HEK293 (cell line): Measurements from ENCODE around the gene MALRD1.

Experiments
- CTCF ChIA-PET: fragments of 350-600 bp; formaldehyde crosslinking; extraction: SDS; loops from one replicate; lab custom pipeline; 2021; ENCODE audit warnings: antibody characterized with exemption; lab: Yijun Ruan, JAX
- POLR2A ChIA-PET: fragments of 300-600 bp; formaldehyde crosslinking; extraction: SDS; loops from one replicate; lab custom pipeline; 2020; ENCODE audit warnings: antibody characterized with exemption, inconsistent platforms; lab: Yijun Ruan, JAX
- H3K27ac ChIP-seq: fragments of 200-500 bp; sonication (Bioruptor generic); 2 replicates; pipeline ENCODE4 v1.5.1; 2014; ENCODE audit warnings: low read depth, low read length, control low read depth, inconsistent platforms; ENCODE audit errors: extremely low read depth
- H3K36me3 ChIP-seq, 2 experiments: fragments of 200-500 bp in 1 of 2; sonication (Bioruptor generic) in 1 of 2; 1 replicate in 1 of 2; 2 replicates in 1 of 2; pipeline ENCODE4 v1.5.1; 2014 to 2017; ENCODE audit warnings: inconsistent platforms in 2 of 2, low read length in 2 of 2; ENCODE audit not compliant: control insufficient read depth in 2 of 2, insufficient read depth in 1 of 2
- H3K4me1 ChIP-seq: fragments of 200-500 bp; sonication (Bioruptor generic); 2 replicates; pipeline ENCODE4 v1.5.1; 2014; ENCODE audit warnings: mild to moderate bottlenecking, low read length, inconsistent platforms; ENCODE audit not compliant: control insufficient read depth, insufficient read depth
- H3K4me3 ChIP-seq: 2 replicates; pipeline ENCODE4 v1.5.1; 2011; ENCODE audit warnings: low read depth, mild to moderate bottlenecking, control low read depth, low read length, moderate library complexity
- H3K9me3 ChIP-seq: fragments of 200-500 bp; sonication (Bioruptor generic); 2 replicates; pipeline ENCODE4 v1.5.1; 2014; ENCODE audit warnings: low read depth, low read length, inconsistent platforms; ENCODE audit not compliant: control insufficient read depth, insufficient read depth
- GLI4 ChIP-seq: fragments of 450-650 bp; formaldehyde crosslinking; IDR thresholded peaks from 2 replicates; pipeline ENCODE4 v1.5.1; 2016; ENCODE audit warnings: missing biosample characterization, missing genetic modification characterization
- IKZF3 ChIP-seq: fragments of 450-650 bp; IDR thresholded peaks from 2 replicates; pipeline ENCODE4 v1.5.0; 2018; ENCODE audit warnings: missing biosample characterization, mild to moderate bottlenecking, missing genetic modification characterization, moderate library complexity
- ZBTB21 ChIP-seq: fragments of 450-650 bp; formaldehyde crosslinking; IDR thresholded peaks from 2 replicates; pipeline ENCODE4 v1.5.1; 2017; ENCODE audit warnings: missing biosample characterization, missing genetic modification characterization
- ZBTB48 ChIP-seq: fragments of 450-650 bp; formaldehyde crosslinking; IDR thresholded peaks from 2 replicates; pipeline ENCODE4 v1.5.1; 2016; ENCODE audit warnings: missing biosample characterization, missing genetic modification characterization
- ZEB2 ChIP-seq: fragments of 450-650 bp; formaldehyde crosslinking; IDR thresholded peaks from 2 replicates; pipeline ENCODE4 v1.5.1; 2016; ENCODE audit warnings: missing biosample characterization, missing genetic modification characterization
- ZNF112 ChIP-seq: fragments of 450-650 bp; formaldehyde crosslinking; IDR thresholded peaks from 2 replicates; pipeline ENCODE4 v1.5.0; 2017; ENCODE audit warnings: missing biosample characterization, missing genetic modification characterization
- ZNF133 ChIP-seq: fragments of 450-650 bp; formaldehyde crosslinking; IDR thresholded peaks from 2 replicates; pipeline ENCODE4 v1.5.1; 2016; ENCODE audit warnings: missing biosample characterization, missing genetic modification characterization
- ZNF174 ChIP-seq: fragments of 450-650 bp; formaldehyde crosslinking; IDR thresholded peaks from 2 replicates; pipeline ENCODE4 v1.5.0; 2017; ENCODE audit warnings: missing biosample characterization, mild to moderate bottlenecking, missing genetic modification characterization
- ZNF239 ChIP-seq: fragments of 450-650 bp; formaldehyde crosslinking; IDR thresholded peaks from 2 replicates; pipeline ENCODE4 v1.5.1; 2016; ENCODE audit warnings: missing biosample characterization, missing genetic modification characterization
- ZNF266 ChIP-seq: fragments of 450-650 bp; formaldehyde crosslinking; IDR thresholded peaks from 2 replicates; pipeline ENCODE4 v1.5.1; 2016; ENCODE audit warnings: missing biosample characterization, missing genetic modification characterization, low read depth
- ZNF350 ChIP-seq: fragments of 450-650 bp; formaldehyde crosslinking; IDR thresholded peaks from 2 replicates; pipeline ENCODE4 v1.5.0; 2017; ENCODE audit warnings: missing biosample characterization, mild to moderate bottlenecking, missing genetic modification characterization
- ZNF394 ChIP-seq: fragments of 450-650 bp; formaldehyde crosslinking; IDR thresholded peaks from 2 replicates; pipeline ENCODE4 v1.5.1; 2016; ENCODE audit warnings: missing biosample characterization, missing genetic modification characterization, mild to moderate bottlenecking, moderate library complexity, borderline replicate concordance
- ZNF404 ChIP-seq: fragments of 450-650 bp; formaldehyde crosslinking; IDR thresholded peaks from 2 replicates; pipeline ENCODE4 v1.5.1; 2017; ENCODE audit warnings: missing biosample characterization, missing genetic modification characterization
- ZNF416 ChIP-seq: fragments of 450-650 bp; formaldehyde crosslinking; IDR thresholded peaks from 2 replicates; pipeline ENCODE4 v1.5.1; 2016; ENCODE audit warnings: missing biosample characterization, missing genetic modification characterization
- ZNF473 ChIP-seq: fragments of 450-650 bp; formaldehyde crosslinking; IDR thresholded peaks from 2 replicates; pipeline ENCODE4 v1.5.1; 2017; ENCODE audit warnings: missing biosample characterization, missing genetic modification characterization
- ZNF529 ChIP-seq: fragments of 450-650 bp; formaldehyde crosslinking; IDR thresholded peaks from 2 replicates; pipeline ENCODE4 v1.5.1; 2017; ENCODE audit warnings: missing genetic modification characterization, missing biosample characterization; ENCODE audit not compliant: insufficient replicate concordance
- ZNF558 ChIP-seq: fragments of 450-650 bp; formaldehyde crosslinking; IDR thresholded peaks from 2 replicates; pipeline ENCODE4 v1.5.1; 2016; ENCODE audit warnings: missing biosample characterization, missing genetic modification characterization
- ZNF585B ChIP-seq: fragments of 450-650 bp; formaldehyde crosslinking; IDR thresholded peaks from 2 replicates; pipeline ENCODE4 v1.5.1; 2016; ENCODE audit warnings: missing biosample characterization, missing genetic modification characterization
- ZNF596 ChIP-seq: fragments of 450-650 bp; IDR thresholded peaks from 2 replicates; pipeline ENCODE4 v1.5.0; 2018; ENCODE audit warnings: missing biosample characterization, mild to moderate bottlenecking, missing genetic modification characterization, moderate library complexity
- ZNF610 ChIP-seq: fragments of 450-650 bp; formaldehyde crosslinking; IDR thresholded peaks from 2 replicates; pipeline ENCODE4 v1.5.1; 2016; ENCODE audit warnings: missing biosample characterization, missing genetic modification characterization, borderline replicate concordance
- ZNF629 ChIP-seq: fragments of 450-650 bp; formaldehyde crosslinking; IDR thresholded peaks from 2 replicates; pipeline ENCODE4 v1.5.1; 2017; ENCODE audit warnings: missing biosample characterization, missing genetic modification characterization
- ZNF664 ChIP-seq: fragments of 450-650 bp; formaldehyde crosslinking; IDR thresholded peaks from 2 replicates; pipeline ENCODE4 v1.5.1; 2016; ENCODE audit warnings: missing biosample characterization, missing genetic modification characterization
- ZNF776 ChIP-seq: fragments of 450-650 bp; formaldehyde crosslinking; IDR thresholded peaks from 2 replicates; pipeline ENCODE4 v1.5.0; 2017; ENCODE audit warnings: missing biosample characterization, missing genetic modification characterization, borderline replicate concordance
- TF ChIP-seq, protein P1 (sequence below): fragments of 450-650 bp; formaldehyde crosslinking; IDR thresholded peaks from 2 replicates; pipeline ENCODE4 v1.5.1; 2016; ENCODE audit warnings: missing biosample characterization, missing genetic modification characterization, low read depth
- TF ChIP-seq, protein P2 (sequence below): fragments of 450-650 bp; formaldehyde crosslinking; IDR thresholded peaks from 2 replicates; pipeline ENCODE4 v1.5.1; 2016; ENCODE audit warnings: missing biosample characterization, missing genetic modification characterization, borderline replicate concordance
- TF ChIP-seq, protein P3 (sequence below): fragments of 450-650 bp; formaldehyde crosslinking; IDR thresholded peaks from 2 replicates; pipeline ENCODE4; 2016; ENCODE audit warnings: missing biosample characterization, missing genetic modification characterization

The MALRD1 gene

DNA sequence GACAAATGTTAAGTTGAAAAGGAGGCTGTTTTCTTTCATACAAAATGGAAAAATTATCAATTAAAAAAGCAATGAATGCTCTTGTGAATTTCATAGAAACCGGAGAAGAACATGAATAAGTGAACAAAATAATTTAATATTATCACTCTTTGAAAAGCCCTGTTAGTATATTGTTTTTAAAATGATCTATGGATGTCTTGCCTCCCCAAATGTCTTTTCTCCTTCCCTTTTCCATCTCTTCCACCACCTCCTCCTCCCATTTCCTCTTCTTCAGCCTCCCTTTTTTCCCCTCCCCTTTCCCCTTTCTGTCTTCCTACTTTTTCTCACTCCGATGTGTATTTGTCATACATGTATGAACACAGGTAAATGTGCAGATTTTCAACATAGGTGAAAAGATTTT lies 234.7 kb downstream of the MALRD1 start:
- ChIA-PET CTCF (no interaction called here), POLR2A (no interaction called here)
- Histone ChIP-seq H3K4me1 (no peaks in the 10 kb centered on the region), H3K36me3 (no peaks in the 10 kb centered on the region), H3K9me3 (no peaks in the 10 kb centered on the region)
- TF ChIP-seq, protein P1, sequence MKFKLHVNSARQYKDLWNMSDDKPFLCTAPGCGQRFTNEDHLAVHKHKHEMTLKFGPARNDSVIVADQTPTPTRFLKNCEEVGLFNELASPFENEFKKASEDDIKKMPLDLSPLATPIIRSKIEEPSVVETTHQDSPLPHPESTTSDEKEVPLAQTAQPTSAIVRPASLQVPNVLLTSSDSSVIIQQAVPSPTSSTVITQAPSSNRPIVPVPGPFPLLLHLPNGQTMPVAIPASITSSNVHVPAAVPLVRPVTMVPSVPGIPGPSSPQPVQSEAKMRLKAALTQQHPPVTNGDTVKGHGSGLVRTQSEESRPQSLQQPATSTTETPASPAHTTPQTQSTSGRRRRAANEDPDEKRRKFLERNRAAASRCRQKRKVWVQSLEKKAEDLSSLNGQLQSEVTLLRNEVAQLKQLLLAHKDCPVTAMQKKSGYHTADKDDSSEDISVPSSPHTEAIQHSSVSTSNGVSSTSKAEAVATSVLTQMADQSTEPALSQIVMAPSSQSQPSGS (tag by site-specific recombination): no peak
- no peak for TF ChIP-seq ZNF416 (tag by site-specific recombination)
- TF ChIP-seq ZNF610 (tag by site-specific recombination): no peak
- no peak for TF ChIP-seq ZNF239
- no peak for TF ChIP-seq ZBTB21 (tag by site-specific recombination)
- TF ChIP-seq ZNF558 (tag by site-specific recombination): no peak
- TF ChIP-seq, protein P2, sequence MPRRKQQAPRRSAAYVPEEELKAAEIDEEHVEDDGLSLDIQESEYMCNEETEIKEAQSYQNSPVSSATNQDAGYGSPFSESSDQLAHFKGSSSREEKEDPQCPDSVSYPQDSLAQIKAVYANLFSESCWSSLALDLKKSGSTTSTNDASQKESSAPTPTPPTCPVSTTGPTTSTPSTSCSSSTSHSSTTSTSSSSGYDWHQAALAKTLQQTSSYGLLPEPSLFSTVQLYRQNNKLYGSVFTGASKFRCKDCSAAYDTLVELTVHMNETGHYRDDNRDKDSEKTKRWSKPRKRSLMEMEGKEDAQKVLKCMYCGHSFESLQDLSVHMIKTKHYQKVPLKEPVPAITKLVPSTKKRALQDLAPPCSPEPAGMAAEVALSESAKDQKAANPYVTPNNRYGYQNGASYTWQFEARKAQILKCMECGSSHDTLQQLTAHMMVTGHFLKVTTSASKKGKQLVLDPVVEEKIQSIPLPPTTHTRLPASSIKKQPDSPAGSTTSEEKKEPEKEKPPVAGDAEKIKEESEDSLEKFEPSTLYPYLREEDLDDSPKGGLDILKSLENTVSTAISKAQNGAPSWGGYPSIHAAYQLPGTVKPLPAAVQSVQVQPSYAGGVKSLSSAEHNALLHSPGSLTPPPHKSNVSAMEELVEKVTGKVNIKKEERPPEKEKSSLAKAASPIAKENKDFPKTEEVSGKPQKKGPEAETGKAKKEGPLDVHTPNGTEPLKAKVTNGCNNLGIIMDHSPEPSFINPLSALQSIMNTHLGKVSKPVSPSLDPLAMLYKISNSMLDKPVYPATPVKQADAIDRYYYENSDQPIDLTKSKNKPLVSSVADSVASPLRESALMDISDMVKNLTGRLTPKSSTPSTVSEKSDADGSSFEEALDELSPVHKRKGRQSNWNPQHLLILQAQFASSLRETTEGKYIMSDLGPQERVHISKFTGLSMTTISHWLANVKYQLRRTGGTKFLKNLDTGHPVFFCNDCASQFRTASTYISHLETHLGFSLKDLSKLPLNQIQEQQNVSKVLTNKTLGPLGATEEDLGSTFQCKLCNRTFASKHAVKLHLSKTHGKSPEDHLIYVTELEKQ (tag by site-specific recombination): no peak
- TF ChIP-seq ZBTB48 (tag by site-specific recombination): no peak
- TF ChIP-seq, all 188 proteins: peak for 0
- Histone ChIP-seq H3K4me3 (no peak overlapping the region), H3K27ac (no peak overlapping the region)

DNA sequence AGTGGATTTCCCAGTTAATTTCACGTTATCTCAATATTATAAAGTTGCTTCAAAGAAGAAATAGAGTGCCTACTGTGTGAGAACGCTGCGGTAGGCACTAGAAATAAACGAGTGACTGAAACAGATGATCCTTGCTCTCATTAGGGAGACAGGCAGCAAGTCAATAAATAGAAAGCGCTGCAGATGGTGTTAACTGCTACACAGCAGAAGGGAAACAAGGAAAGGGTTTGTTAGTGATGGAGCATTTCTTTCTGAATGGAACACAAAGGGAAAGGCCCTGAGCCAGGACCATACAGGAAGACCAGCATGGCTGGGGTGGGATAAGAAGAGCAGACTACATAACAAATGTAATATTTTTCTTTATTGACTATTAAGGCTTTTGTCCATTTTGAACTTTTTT lies 235.2 kb downstream of the MALRD1 start:
- Histone ChIP-seq H3K27ac (no peak overlapping the region), H3K4me3 (no peak overlapping the region), H3K36me3 (no peaks in the 10 kb centered on the region), H3K9me3 (no peaks in the 10 kb centered on the region)
- CTCF ChIA-PET: no interaction called here
- TF ChIP-seq ZNF112 (tag by site-specific recombination) (no peak), ZEB2 (tag by site-specific recombination) (no peak), ZNF174 (tag by site-specific recombination) (no peak), ZNF664 (tag by site-specific recombination) (no peak), IKZF3 (tag by site-specific recombination) (no peak), ZNF133 (tag by site-specific recombination) (no peak), ZNF473 (tag by site-specific recombination) (no peak), GLI4 (tag by site-specific recombination) (no peak), ZNF404 (tag by site-specific recombination) (no peak), ZNF350 (tag by site-specific recombination) (no peak), ZNF776 (tag by site-specific recombination) (no peak), ZNF629 (tag by site-specific recombination) (no peak), ZNF596 (tag by site-specific recombination) (no peak), ZNF266 (tag by site-specific recombination) (no peak), ZNF585B (tag by site-specific recombination) (no peak), ZNF529 (tag by site-specific recombination) (no peak), ZNF394 (tag by site-specific recombination) (no peak)
- TF ChIP-seq, protein P3, sequence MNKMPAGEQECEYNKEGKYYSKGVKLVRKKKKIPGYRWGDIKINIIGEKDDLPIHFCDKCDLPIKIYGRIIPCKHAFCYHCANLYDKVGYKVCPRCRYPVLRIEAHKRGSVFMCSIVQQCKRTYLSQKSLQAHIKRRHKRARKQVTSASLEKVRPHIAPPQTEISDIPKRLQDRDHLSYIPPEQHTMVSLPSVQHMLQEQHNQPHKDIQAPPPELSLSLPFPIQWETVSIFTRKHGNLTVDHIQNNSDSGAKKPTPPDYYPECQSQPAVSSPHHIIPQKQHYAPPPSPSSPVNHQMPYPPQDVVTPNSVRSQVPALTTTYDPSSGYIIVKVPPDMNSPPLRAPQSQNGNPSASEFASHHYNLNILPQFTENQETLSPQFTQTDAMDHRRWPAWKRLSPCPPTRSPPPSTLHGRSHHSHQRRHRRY (tag by site-specific recombination): no peak
- TF ChIP-seq, all 188 proteins: peak for 0
- POLR2A ChIA-PET: no interaction called here
- no peaks in the 10 kb centered on the region for H3K4me1 ChIP-seq
